PC-3 (cell line): Measurements from ENCODE around the gene PYDC1.
"Not testable (repeated sequence)": the region's sequence is repeated elsewhere in the genome, so short reads cannot be mapped to it uniquely, and the experiment has no call there.

Source experiments
- EZH2phosphoT487 ChIP-seq: fragments of 300-600 bp; sonication (generic); IDR thresholded peaks from 2 replicates; pipeline ENCODE4 v1.6.1; 2018; ENCODE audit warnings: mild to moderate bottlenecking, antibody characterized with exemption, low read length, borderline replicate concordance
- TF ChIP-seq, protein P1 (sequence below): fragments of 300-600 bp; sonication (generic); conservative IDR thresholded peaks from 2 replicates; pipeline ENCODE4 v1.5.1; 2017; ENCODE audit warnings: antibody characterized with exemption, low read depth, mild to moderate bottlenecking, low read length

- TF ChIP-seq, protein P1, sequence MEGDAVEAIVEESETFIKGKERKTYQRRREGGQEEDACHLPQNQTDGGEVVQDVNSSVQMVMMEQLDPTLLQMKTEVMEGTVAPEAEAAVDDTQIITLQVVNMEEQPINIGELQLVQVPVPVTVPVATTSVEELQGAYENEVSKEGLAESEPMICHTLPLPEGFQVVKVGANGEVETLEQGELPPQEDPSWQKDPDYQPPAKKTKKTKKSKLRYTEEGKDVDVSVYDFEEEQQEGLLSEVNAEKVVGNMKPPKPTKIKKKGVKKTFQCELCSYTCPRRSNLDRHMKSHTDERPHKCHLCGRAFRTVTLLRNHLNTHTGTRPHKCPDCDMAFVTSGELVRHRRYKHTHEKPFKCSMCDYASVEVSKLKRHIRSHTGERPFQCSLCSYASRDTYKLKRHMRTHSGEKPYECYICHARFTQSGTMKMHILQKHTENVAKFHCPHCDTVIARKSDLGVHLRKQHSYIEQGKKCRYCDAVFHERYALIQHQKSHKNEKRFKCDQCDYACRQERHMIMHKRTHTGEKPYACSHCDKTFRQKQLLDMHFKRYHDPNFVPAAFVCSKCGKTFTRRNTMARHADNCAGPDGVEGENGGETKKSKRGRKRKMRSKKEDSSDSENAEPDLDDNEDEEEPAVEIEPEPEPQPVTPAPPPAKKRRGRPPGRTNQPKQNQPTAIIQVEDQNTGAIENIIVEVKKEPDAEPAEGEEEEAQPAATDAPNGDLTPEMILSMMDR = not testable (repeated sequence)
- not testable (repeated sequence) for TF ChIP-seq EZH2phosphoT487
These were observed 46.9 kb downstream of the PYDC1 start for GRCh38 chr16:31170048-31170447.
